Neural progenitor cell (in vitro differentiated cells): ENCODE measurements around the gene FBXL22.

Experiments
- EZH2 ChIP-seq: fragments of 200-600 bp; sonication (generic); IDR thresholded peaks from 2 replicates; pipeline ENCODE4 v1.6.1; 2017; ENCODE audit warnings: antibody characterized with exemption, mild to moderate bottlenecking, moderate library complexity
- EZH2phosphoT487 ChIP-seq: fragments of 200-600 bp; sonication (generic); IDR thresholded peaks from 2 replicates; pipeline ENCODE4 v1.6.1; 2017; ENCODE audit warnings: antibody characterized with exemption
- TF ChIP-seq, protein P1 (sequence below): fragments of 200-600 bp; sonication (generic); IDR thresholded peaks from 2 replicates; pipeline ENCODE4 v1.5.1; 2017; ENCODE audit warnings: antibody characterized with exemption, mild to moderate bottlenecking

DNA sequence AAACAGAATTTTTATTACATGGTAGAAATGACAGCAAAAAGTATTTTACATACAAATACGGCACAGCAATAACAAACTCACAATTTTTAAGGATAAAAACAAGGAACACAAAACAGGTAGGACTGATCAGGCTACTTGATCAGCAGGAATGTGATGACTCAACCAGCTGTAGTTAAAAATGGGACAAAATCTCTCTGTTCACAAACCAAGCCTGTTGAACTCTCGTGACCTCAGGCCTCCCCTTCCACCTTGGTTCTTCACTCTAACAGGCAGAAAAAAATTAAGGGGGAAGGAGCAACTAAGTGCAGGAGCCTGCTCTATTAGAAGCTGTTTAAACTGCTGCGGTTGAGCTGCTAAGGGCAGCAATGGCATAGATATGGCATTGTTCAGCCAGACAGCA lies 18.7 kb downstream of the FBXL22 start:
- TF ChIP-seq, protein P1, sequence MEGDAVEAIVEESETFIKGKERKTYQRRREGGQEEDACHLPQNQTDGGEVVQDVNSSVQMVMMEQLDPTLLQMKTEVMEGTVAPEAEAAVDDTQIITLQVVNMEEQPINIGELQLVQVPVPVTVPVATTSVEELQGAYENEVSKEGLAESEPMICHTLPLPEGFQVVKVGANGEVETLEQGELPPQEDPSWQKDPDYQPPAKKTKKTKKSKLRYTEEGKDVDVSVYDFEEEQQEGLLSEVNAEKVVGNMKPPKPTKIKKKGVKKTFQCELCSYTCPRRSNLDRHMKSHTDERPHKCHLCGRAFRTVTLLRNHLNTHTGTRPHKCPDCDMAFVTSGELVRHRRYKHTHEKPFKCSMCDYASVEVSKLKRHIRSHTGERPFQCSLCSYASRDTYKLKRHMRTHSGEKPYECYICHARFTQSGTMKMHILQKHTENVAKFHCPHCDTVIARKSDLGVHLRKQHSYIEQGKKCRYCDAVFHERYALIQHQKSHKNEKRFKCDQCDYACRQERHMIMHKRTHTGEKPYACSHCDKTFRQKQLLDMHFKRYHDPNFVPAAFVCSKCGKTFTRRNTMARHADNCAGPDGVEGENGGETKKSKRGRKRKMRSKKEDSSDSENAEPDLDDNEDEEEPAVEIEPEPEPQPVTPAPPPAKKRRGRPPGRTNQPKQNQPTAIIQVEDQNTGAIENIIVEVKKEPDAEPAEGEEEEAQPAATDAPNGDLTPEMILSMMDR, result no peak
- TF ChIP-seq EZH2phosphoT487, result no peak
- TF ChIP-seq EZH2, result no peak
